A549 treated with CpdA at 1 μM for 4 hours (cell line): Measurements from ENCODE around the gene ACMSD. TPM values are rescaled to one million over a fixed set of nuclear protein-coding genes. Genes with fewer than 3 reads are reported as not detected.

Experiments
- total RNA-seq: library from RNA; stranded (reverse); fragments of 200-300 nt; extraction: Qiagen RNA extraction; gene quantifications from 5 replicates; pipeline ENCODE4 v1.2.3, GENCODE V29; 2022; ENCODE audit warnings: low read depth

ACMSD gene
- not detected in 5 replicates for total RNA-seq

DNA sequence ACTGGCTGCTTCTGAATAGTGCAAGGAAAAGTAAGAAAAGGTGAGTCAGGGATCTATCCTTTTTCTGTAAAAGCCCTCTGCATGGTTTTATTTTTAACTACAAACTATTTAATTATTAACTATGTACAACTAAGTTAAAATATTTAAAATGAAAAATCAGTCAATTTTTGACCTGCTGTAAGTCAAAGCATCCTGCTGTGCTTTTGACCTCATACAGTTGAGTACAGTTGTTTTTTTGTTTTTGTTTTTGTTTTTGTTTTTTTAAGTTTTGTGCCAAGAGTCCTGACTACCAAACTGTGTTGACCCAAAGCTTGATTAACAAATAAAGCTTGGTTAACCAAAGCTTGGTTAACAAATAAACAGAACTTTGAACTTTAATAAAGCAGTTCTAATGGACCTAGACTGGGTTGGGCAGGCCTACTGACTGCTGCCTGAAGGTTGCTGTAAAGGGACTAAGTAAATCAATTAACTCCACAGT is at the start of gene ACMSD:
TSS of gene ACMSD (plus strand) at position 474 of the 478 bp plus-strand sequence. CDS start 67 bp downstream, outside the sequence.

DNA sequence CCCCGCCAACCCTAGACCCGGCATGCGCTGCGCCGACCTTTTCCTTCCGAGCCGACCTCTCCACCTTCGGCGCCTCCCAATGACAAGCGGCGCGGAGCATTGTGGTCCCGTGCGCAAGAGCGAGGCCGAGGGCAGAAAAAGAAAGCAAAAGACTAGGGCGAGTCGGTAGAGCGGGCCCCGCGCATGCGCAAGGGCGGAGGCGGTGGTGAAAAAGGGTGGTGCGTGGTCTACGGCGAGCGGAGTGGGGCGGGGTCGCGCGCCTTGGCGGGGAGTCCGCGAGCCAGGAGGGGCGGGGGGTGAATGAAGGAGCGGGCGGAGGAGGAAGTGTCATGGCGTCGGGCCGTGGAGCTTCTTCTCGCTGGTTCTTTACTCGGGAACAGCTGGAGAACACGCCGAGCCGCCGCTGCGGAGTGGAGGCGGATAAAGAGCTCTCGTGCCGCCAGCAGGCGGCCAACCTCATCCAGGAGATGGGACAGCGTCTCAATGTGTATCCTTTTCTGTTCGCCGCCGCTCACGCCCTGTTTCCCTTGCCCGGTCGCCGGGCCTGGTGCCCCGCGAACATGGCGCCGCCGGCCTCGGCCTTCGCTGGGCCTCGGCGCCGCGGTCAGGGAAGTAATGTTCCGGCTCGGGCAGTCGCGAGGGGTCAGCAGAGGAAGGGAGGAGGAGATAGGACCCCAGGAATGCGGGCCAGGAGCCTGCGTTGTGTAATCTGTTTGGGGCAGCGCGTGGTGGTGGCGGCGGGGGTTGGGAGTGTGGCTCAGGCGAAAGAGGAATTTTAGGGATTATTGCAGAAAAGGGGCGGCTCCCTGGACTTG is 80.3 kb downstream of the ACMSD start, which contains the start of gene CCNT2:
TSS of gene CCNT2 (plus strand) at position 297 of the 815 bp plus-strand sequence. CDS start at position 330, 33 bp downstream.

Other genes starting within 250 kb of the ACMSD start
- gene TMEM163, start 119.6 kb upstream of the ACMSD start, total RNA-seq, result 0.07 to 0.12 TPM (median 0.07 TPM) in 3 of 5 replicates, not detected in the others
- gene CCNT2, start 80.2 kb downstream of the ACMSD start, total RNA-seq, result 9.1 to 11.4 TPM (median 9.9 TPM) in 5 replicates
- gene MAP3K19, start 208.8 kb downstream of the ACMSD start, total RNA-seq, result not detected in 5 replicates
- 25.5 to 34.6 TPM (median 27.5 TPM) in 5 replicates for gene RAB3GAP1, start 213.7 kb downstream of the ACMSD start, total RNA-seq